ENCODE results near the gene ESYT2. TPM values are rescaled to one million over a fixed set of nuclear protein-coding genes. Genes with fewer than 3 reads are reported as not detected.

Gene ESYT2
- total and polyA plus RNA-seq, 2 donors (not counting 1 experiment from before 2014, with no cell fraction given) = 66.0 to 93.0 TPM

DNA sequence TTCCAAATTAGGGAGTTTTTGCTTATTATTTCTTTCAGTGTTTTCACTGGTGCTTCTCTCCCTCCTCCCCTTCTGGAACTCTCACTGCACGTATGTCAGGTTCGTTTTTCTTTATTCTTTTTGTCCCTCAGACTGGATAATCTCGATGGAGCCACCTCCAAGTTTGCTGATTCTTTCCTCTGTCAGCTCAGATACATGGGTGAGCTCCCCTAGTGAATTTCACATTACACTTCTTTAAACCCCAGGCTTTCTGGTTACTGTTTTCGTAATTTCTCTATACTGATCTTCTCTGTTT, 103.9 kb downstream of the ESYT2 start:
- no peaks in the 10 kb centered on the region for H3K9me3 ChIP-seq (ENCODE audit: control insufficient read depth, insufficient read depth, low read depth, low read length)
- no peak overlapping the region for H3K9ac ChIP-seq (ENCODE audit: insufficient read depth, low read length)
- H3K4me1 ChIP-seq (ENCODE audit: control insufficient read depth, extremely low read depth, insufficient read depth, low read length) = no peaks in the 10 kb centered on the region
- no peaks in the 10 kb centered on the region for H3K79me2 ChIP-seq (ENCODE audit: control insufficient read depth, insufficient read depth, low read length)
- TF ChIP-seq EZH2 (IDR thresholded peaks at IDR 0.05; ENCODE audit: low read length, missing control alignments) (no peak), CTCF (conservative IDR thresholded peaks at IDR 0.05 in 1 of 2, IDR thresholded peaks at IDR 0.05 in 1 of 2; ENCODE audit: low read depth in 1 of 2, low read length in 2 of 2) (no peak)
- H3K27ac ChIP-seq (ENCODE audit: insufficient read depth, low read length) = no peak overlapping the region
- no peak overlapping the region for H2AFZ ChIP-seq (ENCODE audit: low read length)
- H3K4me3 ChIP-seq (replicated peaks in 1 of 4; ENCODE audit: control extremely low read depth in 1 of 4, insufficient read depth in 1 of 4, low read depth in 3 of 4, low read length in 4 of 4) = no peak overlapping the region
- no peaks in the 10 kb centered on the region for H3K27me3 ChIP-seq (ENCODE audit: control insufficient read depth, insufficient read depth, low read length)
- no peaks in the 10 kb centered on the region for H4K20me1 ChIP-seq (ENCODE audit: control insufficient read depth, extremely low read depth, insufficient read depth, low read length)
- peaks cover 2% of the 10 kb centered on the region for H3K36me3 ChIP-seq (ENCODE audit: control insufficient read depth, insufficient read depth, low read length)
- no peak overlapping the region for H3K4me2 ChIP-seq (ENCODE audit: extremely low read depth, insufficient read depth, low read length)
- no peak for DNase-seq (ENCODE audit: low read depth in 2 of 2)

DNA sequence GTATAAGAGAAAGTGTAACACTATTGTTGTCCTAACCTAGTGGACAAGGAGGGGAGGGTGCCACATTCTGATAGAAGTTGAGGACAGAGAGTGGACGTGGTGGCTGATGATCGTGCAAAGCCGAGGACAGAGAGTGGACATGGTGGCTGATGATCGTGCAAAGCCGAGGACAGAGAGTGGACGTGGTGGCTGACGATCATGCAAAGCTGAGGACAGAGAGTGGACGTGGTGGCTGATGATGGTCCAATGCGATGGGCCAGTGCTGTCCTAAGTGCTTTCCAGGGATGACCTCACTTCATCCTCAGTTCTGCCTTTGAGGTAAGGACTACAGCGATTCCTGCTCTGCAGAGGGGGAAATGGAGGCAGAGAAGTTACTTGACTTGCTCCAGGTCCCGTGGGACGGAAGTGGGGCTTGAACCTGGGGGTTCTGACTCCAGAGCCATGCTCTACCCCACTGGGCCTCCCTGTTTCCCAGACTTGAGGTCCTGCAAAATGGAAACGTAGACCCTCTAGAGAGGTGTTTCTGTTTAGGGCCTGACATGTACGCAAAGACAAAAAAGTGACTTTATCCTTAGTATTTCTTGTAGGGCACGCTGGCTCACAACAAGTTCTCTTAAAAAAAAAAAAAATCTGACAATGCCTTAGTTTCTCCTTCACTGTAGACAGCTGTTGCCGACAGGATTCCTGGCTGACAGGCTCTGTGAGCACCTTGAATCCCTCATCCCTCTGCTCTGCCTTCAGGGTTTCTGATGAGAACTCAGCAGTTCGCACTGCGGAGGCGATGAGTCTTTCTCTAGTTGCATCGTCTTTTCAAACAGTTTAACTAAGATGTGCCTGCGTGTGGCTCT, 104.4 kb downstream of the ESYT2 start:
- TF ChIP-seq EZH2 (IDR thresholded peaks at IDR 0.05; ENCODE audit: low read length, missing control alignments) = no peak
- Histone ChIP-seq H3K4me2 (ENCODE audit: extremely low read depth, insufficient read depth, low read length) (no peak overlapping the region), H3K79me2 (ENCODE audit: control insufficient read depth, insufficient read depth, low read length) (no peaks in the 10 kb centered on the region), H3K4me1 (ENCODE audit: control insufficient read depth, extremely low read depth, insufficient read depth, low read length) (no peaks in the 10 kb centered on the region), H3K27me3 (ENCODE audit: control insufficient read depth, insufficient read depth, low read length) (no peaks in the 10 kb centered on the region), H3K9ac (ENCODE audit: insufficient read depth, low read length) (no peak overlapping the region), H3K36me3 (ENCODE audit: control insufficient read depth, insufficient read depth, low read length) (no peaks in the 10 kb centered on the region), H2AFZ (ENCODE audit: low read length) (no peak overlapping the region), H3K27ac (ENCODE audit: insufficient read depth, low read length) (no peak overlapping the region), H3K9me3 (ENCODE audit: control insufficient read depth, insufficient read depth, low read depth, low read length) (no peaks in the 10 kb centered on the region), H4K20me1 (ENCODE audit: control insufficient read depth, extremely low read depth, insufficient read depth, low read length) (no peaks in the 10 kb centered on the region), H3K4me3 (replicated peaks in 1 of 4; ENCODE audit: control extremely low read depth in 1 of 4, insufficient read depth in 1 of 4, low read depth in 3 of 4, low read length in 4 of 4) (no peak overlapping the region)
- no peak for DNase-seq (ENCODE audit: low read depth in 2 of 2)

DNA sequence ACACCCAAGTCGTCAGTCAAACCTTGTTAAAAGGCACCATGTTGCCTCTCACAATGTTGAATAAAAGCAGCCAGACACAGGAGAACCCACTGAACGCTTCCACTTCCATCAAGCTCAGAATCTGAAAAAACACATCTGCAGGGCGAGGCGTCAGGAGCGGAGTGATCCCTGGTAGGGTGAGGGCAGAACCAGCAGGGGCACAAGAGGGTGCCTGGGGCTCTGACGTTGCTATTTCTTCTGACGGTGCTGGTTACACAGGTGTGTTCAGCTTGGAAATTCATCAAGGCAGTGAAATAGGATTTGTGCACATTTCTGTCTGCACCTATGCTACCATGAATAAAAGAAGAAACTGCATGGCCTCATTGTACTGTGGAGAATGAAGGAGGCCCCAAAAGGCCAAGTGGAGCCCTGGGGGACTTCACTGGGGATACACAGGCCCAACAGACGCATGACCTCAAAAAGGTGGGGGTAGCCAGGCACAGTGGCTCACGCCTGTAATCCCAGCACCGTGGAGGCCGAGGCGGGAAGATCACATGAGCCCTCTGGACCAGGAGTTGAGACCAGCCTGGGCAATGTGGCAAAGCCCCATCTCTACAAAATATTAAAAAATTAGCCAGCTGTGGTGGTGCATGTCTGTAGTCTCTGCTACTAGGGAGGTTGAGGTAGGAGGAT, 105.5 kb downstream of the ESYT2 start:
- Histone ChIP-seq H3K27me3 (ENCODE audit: control insufficient read depth, insufficient read depth, low read length) (no peaks in the 10 kb centered on the region), H3K36me3 (ENCODE audit: control insufficient read depth, insufficient read depth, low read length) (no peaks in the 10 kb centered on the region), H4K20me1 (ENCODE audit: control insufficient read depth, extremely low read depth, insufficient read depth, low read length) (no peaks in the 10 kb centered on the region), H3K4me2 (ENCODE audit: extremely low read depth, insufficient read depth, low read length) (no peak overlapping the region), H3K79me2 (ENCODE audit: control insufficient read depth, insufficient read depth, low read length) (no peaks in the 10 kb centered on the region), H3K9ac (ENCODE audit: insufficient read depth, low read length) (no peak overlapping the region), H3K4me1 (ENCODE audit: control insufficient read depth, extremely low read depth, insufficient read depth, low read length) (no peaks in the 10 kb centered on the region), H3K9me3 (ENCODE audit: control insufficient read depth, insufficient read depth, low read depth, low read length) (no peaks in the 10 kb centered on the region), H2AFZ (ENCODE audit: low read length) (no peak overlapping the region), H3K4me3 (replicated peaks in 1 of 4; ENCODE audit: control extremely low read depth in 1 of 4, insufficient read depth in 1 of 4, low read depth in 3 of 4, low read length in 4 of 4) (no peak overlapping the region), H3K27ac (ENCODE audit: insufficient read depth, low read length) (no peak overlapping the region)
- DNase-seq (ENCODE audit: low read depth in 2 of 2) = no peak
- TF ChIP-seq CTCF (conservative IDR thresholded peaks at IDR 0.05 in 1 of 2, IDR thresholded peaks at IDR 0.05 in 1 of 2; ENCODE audit: low read depth in 1 of 2, low read length in 2 of 2) = no peak
- TF ChIP-seq EZH2 (IDR thresholded peaks at IDR 0.05; ENCODE audit: low read length, missing control alignments) = no peak

Data from fibroblast of lung (primary cell).